Uterus (tissue), 2 donors: ENCODE measurements around the gene FAM117A.

ENCODE experiments used
- POLR2A ChIP-seq, 2 donors: fragments of 450-650 bp; IDR thresholded peaks; one replicate each; pipeline ENCODE4 v1.6.1; 2016; ENCODE audit warnings: antibody characterized with exemption in 2 of 2, mild to moderate bottlenecking in 1 of 2, moderate library complexity in 1 of 2
- TF ChIP-seq, protein P1 (sequence below), 4 experiments: fragments of 200-600 bp in 2 of 4; fragments of 450-650 bp in 2 of 4; sonication (generic) in 2 of 4; IDR thresholded peaks; one replicate each; pipeline ENCODE4 v1.5.1; 2016 to 2019; ENCODE audit warnings: antibody characterized with exemption in 4 of 4, mild to moderate bottlenecking in 2 of 4, moderate library complexity in 1 of 4

DNA sequence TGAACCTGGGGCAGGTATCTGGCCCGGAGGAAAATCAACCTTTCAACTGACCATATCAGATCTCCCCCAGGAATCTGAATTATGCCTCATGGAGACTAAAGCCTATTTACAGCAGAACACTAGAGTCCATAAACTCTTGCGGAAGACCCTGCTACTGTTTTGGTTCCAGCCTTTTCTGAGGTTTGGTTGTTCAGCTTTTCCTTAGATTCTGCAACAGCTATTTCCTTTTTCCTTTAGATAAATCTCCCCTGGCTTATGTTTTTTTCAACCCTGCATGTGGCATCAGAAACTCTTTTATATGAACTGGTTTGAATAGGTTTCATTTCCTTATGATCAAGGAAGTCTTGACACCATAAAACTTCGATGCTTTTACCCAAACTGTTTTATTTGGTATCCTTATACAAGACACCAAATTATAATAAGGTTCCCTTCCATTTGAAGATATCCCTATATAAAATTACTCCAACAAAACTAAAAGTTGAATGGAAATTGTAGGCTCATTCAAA is 99.2 kb downstream of the FAM117A start:
- TF ChIP-seq, protein P1, sequence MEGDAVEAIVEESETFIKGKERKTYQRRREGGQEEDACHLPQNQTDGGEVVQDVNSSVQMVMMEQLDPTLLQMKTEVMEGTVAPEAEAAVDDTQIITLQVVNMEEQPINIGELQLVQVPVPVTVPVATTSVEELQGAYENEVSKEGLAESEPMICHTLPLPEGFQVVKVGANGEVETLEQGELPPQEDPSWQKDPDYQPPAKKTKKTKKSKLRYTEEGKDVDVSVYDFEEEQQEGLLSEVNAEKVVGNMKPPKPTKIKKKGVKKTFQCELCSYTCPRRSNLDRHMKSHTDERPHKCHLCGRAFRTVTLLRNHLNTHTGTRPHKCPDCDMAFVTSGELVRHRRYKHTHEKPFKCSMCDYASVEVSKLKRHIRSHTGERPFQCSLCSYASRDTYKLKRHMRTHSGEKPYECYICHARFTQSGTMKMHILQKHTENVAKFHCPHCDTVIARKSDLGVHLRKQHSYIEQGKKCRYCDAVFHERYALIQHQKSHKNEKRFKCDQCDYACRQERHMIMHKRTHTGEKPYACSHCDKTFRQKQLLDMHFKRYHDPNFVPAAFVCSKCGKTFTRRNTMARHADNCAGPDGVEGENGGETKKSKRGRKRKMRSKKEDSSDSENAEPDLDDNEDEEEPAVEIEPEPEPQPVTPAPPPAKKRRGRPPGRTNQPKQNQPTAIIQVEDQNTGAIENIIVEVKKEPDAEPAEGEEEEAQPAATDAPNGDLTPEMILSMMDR (IDR thresholded peaks at IDR 0.05), result no peak
- TF ChIP-seq POLR2A (IDR thresholded peaks at IDR 0.05), result no peak
